HG03066 (cell line): Measurements from ENCODE around the gene ATP6V0B.

ENCODE experiments used
- ATAC-seq: cut with Tn5 transposase; IDR thresholded peaks from one replicate; pipeline ENCODE4 v1.9.1; 2021; ENCODE audit warnings: low read depth; ENCODE audit not compliant: unreplicated experiment

ATP6V0B gene

GRCh38 chr1:43982241-43982640 is 7.5 kb downstream of the ATP6V0B start:
- no peak for ATAC-seq

DNA sequence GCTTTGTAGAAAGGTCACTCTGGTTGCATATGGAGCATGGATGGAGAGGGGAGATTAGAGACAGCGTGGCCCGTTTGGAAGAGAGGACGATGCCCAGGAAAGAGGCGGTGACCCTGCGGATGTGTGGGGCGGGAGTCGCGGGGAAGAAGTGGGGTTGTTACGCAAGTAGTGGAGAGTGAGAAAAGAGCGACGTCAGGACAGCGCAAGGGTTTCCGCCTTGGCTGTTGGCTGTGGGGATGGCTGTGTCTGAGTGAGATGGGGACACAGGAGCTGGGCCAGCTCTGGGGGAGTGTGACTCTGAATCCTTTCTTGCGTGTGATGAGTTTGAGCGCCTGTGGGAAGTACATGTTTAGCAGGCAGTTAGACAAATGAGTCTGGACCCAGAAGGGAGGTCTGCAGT is 8.0 kb downstream of the ATP6V0B start:
- no peak for ATAC-seq

DNA sequence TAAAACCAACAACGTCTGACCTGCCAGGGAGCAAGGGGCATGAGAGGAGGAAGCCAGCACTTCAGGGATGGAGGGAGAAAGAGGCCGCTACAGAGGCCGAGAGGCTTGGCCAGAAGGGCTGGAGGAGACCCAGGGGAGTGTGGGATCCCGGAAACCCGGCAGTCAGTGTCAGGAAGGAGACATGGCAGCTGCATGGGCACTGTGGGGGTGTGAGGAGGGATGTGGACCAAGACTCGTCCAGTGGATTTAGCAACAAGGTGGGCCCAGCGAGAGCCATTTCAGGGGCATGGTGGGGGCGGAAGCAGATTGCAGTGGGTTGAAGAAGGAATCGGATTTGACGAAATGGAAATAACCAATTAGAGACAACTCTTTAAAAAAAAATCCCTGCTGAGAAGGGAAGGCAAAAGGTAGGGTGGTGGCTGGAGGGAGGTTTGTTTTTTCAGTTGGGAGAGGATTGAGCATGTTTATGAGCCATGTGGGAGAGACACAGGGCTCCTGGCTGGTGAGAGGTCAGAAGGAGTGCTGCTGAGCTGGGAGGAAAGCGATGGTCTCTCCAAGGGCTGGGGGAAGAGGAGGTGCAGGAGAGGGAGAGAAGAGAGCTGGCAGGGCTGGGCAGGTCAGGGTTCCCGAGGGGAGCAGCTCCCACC is 8.6 kb downstream of the ATP6V0B start:
- no peak for ATAC-seq

DNA sequence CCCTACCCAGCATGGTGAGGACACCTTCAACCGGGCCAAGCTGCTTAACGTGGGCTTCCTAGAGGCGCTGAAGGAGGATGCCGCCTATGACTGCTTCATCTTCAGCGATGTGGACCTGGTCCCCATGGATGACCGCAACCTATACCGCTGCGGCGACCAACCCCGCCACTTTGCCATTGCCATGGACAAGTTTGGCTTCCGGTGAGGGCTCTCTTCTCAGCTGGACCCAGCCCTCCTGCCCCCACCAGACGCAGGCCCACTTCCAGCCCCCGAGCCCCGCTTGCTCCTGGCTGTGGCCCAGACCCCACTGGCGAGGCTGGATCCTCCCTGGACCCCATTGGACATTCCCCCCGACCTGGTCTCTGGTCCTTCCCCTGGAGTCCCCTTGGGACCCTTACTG is 10.1 kb downstream of the ATP6V0B start:
- ATAC-seq = no peak

GRCh38 chr1:43985984-43986595 is 11.3 kb downstream of the ATP6V0B start:
- no peak for ATAC-seq

DNA sequence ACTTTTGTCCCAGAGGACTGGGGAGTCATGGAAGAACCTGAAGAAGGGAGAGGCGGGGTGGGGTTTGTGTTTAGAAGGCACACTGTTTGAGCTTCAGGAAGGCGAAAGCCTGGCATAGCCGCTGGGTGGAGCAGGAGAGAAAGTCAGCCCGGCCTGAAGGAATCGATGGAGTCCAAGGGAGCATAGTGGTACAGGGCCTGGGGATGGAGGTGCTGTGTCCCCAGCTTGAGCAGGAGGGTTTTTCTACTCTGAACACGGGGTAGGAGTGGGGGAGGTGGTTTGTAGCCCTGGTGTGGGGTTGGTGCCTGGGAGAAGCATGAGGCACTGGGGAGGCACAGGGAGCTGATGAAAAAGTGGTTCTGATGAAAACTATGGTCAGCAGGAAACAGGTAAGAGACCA is 12.0 kb downstream of the ATP6V0B start:
- ATAC-seq = no peak

GRCh38 chr1:43987159-43987902 is 12.6 kb downstream of the ATP6V0B start:
- no peak for ATAC-seq

DNA sequence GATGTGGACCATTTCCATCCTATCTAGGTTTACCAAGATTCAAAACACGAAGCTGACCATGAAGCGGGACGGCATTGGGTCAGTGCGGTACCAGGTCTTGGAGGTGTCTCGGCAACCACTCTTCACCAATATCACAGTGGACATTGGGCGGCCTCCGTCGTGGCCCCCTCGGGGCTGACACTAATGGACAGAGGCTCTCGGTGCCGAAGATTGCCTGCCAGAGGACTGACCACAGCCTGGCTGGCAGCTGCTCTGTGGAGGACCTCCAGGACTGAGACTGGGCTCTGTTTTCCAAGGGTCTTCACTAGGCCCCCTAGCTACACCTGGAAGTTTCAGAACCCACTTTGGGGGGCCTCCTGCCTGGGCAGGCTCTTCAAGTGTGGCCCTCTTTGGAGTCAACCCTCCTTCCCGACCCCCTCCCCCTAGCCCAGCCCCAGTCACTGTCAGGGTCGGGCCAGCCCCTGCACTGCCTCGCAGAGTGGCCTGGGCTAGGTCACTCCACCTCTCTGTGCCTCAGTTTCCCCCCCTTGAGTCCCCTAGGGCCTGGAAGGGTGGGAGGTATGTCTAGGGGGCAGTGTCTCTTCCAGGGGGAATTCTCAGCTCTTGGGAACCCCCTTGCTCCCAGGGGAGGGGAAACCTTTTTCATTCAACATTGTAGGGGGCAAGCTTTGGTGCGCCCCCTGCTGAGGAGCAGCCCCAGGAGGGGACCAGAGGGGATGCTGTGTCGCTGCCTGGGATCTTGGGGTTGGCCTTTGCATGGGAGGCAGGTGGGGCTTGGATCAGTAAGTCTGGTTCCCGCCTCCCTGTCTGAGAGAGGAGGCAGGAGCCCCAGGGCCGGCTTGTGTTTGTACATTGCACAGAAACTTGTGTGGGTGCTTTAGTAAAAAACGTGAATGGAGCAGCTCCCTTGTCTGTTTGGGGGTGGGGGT is 15.8 kb downstream of the ATP6V0B start:
- no peak for ATAC-seq

GRCh38 chr1:43991200-43991475 is 16.4 kb downstream of the ATP6V0B start:
- no peak for ATAC-seq

GRCh38 chr1:43991476-43992231 is 16.9 kb downstream of the ATP6V0B start, which contains the start of gene CCDC24:
CCDC24 (plus strand) TSS chr1:43991599; CDS start chr1:43991879, 280 bp downstream.
- ATAC-seq = peak; percentile 78

- ATAC-seq = no peak
Observed at GRCh38 chr1:43992232-43992995, 17.7 kb downstream of the ATP6V0B start.

GRCh38 chr1:43993206-43993914 is 18.6 kb downstream of the ATP6V0B start:
- ATAC-seq = no peak

GRCh38 chr1:43994071-43994470 is 19.3 kb downstream of the ATP6V0B start:
- ATAC-seq = no peak

GRCh38 chr1:43994794-43995790 is 20.3 kb downstream of the ATP6V0B start:
- no peak for ATAC-seq

- ATAC-seq = no peak
Observed at GRCh38 chr1:43995984-43996732, 21.4 kb downstream of the ATP6V0B start.

DNA sequence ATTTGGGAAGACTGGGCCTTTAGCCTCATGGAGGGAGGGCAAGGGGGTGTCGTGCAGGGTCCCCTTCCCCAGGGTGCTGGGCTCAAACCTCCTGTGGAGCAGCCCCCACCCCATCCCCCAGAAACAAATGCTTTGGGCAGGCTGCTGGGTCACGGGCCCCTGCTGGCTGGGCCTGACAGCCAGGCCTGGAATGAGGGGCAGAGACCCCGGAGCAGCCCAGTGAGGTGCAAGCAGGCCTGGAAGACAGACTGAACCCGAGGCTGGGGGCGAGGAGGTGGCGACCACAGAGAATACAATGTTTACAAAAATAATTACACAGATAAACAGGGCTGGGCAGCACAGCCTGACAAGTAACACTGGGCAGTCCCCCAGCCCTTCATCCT is 22.0 kb downstream of the ATP6V0B start:
- ATAC-seq = no peak
